Activated CD4-positive, alpha-beta T cell treated with anti-CD3 and anti-CD28 coated beads, Interleukin-2, amount 50 U/mL, for 16 hours (primary cell): ENCODE data around the gene SIGLEC8.
"Not testable (repeated sequence)": the region's sequence is repeated elsewhere in the genome, so short reads cannot be mapped to it uniquely, and the experiment has no call there.

ENCODE experiments used
- DNase-seq: peaks from one replicate; pipeline ENCODE4 v3.0.0-alpha.2; 2020

SIGLEC8 gene

DNA sequence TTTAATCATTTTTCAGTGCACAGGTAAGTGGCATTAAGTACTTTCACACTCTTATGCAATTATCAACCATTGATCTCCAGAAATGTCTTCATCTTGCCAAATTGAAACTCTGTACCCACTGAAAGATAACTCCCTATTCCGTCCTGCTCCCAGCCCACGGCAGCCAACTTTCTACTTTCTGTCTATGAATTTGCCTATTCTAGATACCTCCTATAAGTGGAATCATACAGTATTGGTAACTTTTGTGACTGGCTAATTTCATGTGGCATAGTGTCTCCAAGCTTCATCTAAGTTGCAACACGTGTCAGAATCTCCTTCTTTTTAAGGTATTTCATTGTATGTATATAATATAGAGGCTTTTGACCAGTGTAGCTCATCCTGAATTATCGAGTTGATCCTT, 14.4 kb upstream of the SIGLEC8 start:
- no peak for DNase-seq

DNA sequence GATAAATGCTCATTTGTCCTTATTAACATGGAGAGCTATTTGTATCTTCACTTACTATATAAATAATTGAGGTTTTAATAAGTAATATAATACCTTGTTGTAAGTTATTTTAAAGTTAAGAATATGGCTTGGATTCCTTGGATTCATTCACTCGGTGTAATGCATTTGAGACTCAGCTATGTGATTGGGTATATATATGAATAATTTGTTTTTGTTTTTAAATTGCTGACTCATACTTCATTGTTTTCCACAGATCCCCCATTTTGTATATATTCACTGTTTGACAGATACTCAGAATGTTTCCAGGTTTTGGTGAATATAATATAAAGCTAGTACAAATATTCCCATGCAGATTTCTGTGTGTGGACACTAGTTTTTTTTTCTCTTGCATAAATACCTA, 13.3 kb upstream of the SIGLEC8 start:
- DNase-seq = no peak

- DNase-seq = no peak
These were observed 12.7 kb upstream of the SIGLEC8 start for GRCh38 chr19:51470966-51471365.

DNA sequence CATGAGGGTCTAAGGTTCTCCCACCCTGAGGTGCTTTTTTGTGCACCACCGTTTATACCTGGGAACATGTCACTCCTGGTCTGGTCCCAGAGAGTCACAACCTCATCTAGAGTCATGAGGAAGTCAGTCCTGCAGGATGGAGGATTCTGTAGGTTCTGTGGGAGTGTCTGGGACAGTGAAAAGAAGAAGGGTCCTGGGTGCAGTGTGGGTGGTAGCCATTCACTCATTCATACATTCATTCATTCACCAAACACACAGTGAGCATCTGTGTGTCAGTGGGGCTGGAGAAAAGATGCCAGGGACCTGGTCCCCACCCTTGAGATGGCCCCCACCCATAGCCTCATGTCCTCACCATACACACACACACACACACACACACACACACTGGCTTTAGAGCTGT, 11.4 kb upstream of the SIGLEC8 start:
- no peak for DNase-seq

GRCh38 chr19:51469162-51469561, 10.9 kb upstream of the SIGLEC8 start:
- no peak for DNase-seq

GRCh38 chr19:51468545-51468920, 10.3 kb upstream of the SIGLEC8 start:
- DNase-seq = no peak

- no peak for DNase-seq
These were observed 9.8 kb upstream of the SIGLEC8 start for GRCh38 chr19:51467864-51468544.

GRCh38 chr19:51466723-51467122, 8.5 kb upstream of the SIGLEC8 start:
- no peak for DNase-seq

GRCh38 chr19:51463976-51464581, 5.8 kb upstream of the SIGLEC8 start:
- not testable (repeated sequence) for DNase-seq

DNA sequence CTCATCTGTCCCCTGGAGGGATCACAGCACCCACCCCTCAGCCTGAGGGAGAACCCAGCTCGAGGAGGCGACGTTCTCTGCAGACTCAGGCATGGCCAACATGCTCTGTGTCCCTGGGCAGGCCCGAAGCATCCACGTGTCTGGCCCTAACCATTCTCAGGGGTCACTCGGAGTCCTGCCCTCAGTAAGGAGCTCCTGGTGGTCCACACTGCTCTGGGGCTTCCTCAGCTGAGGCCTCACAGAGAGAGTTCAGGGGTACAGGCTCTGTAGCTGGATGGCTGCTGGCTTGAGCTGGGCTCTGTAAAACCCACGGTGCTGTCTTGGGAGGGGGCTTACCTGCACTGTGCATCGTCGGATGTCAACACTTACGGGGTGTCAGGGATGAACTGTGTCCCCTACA, 4.4 kb upstream of the SIGLEC8 start:
- DNase-seq = no peak

DNA sequence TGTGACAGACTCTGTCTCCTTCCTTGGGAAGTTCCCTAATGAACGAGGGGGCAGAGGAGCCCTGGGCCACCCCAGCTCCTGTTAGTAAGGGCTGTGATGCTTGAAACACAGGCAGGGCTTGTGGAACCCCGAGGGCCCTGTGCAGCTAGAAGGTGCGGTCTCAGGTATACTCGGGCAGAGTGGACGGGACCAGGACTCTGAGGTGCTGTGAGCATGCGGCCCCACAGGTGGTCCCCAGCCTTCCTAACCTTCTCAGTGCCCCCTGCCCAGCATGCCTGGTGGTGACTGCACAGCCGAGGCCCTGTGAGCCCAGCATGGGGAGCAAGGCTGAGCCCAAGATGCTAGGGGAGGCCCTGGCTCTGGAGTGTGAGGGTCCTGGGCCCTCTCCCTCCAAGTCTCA, 4.0 kb upstream of the SIGLEC8 start:
- no peak for DNase-seq

DNA sequence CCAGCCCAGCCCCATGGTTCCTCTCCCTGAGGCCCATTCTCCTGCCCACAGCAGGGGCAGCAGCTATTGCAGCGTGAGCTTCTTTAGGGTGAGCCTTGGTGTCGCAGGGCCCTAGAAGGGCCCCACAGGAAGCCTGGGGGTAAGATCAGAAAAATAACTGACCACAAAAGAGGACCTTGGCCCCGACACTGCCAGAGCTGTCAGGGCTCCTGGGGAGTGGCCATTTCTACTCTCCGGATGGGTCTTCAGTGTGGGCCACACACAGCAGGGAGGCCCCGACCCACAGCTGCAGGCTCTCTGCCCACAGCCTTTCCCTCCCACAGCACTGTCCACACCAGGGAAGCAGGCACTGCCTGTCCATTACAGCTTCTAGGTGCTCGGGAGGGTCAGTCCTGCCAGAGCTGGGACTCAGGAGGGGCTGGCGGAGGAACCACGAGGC, 3.5 kb upstream of the SIGLEC8 start:
- no peak for DNase-seq

DNA sequence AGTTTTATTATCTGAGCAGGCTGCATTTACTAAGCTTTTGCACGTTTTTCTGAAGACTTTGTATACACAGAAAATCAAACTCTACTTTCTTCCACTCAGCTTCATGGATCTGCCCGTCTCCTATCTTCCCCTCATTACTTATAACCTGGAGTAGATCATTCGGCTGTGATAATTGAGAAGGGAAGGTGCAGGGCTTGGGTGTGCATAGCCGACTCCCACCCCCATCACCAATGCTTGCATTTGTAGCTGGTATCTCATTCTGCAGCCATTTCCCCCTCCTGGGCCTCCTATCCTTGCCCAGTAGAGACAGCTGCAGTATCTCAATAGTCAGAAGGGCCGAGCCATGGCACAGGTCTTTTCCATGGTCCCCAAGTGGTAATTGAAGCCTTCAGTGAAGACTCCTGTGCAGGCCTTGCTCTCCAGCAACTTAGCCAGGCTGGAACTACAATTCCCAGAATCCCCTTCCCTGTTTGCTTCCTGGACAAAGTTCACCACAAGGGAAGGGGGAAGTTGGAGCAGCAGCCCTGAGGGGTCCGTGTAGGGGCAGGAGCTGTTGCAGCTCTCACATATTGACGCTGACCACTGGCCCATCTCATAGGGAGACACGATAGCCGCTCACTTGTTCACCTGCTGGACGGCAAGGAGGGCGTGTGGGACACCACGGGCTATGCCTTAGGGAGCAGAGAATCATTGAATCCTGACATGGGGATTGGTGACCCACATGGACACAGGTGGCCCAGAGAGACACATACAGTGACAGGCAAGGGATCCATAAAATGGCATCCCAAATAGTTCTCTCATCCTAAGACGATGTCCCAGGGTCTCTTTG, 2.1 kb upstream of the SIGLEC8 start:
- no peak for DNase-seq

DNA sequence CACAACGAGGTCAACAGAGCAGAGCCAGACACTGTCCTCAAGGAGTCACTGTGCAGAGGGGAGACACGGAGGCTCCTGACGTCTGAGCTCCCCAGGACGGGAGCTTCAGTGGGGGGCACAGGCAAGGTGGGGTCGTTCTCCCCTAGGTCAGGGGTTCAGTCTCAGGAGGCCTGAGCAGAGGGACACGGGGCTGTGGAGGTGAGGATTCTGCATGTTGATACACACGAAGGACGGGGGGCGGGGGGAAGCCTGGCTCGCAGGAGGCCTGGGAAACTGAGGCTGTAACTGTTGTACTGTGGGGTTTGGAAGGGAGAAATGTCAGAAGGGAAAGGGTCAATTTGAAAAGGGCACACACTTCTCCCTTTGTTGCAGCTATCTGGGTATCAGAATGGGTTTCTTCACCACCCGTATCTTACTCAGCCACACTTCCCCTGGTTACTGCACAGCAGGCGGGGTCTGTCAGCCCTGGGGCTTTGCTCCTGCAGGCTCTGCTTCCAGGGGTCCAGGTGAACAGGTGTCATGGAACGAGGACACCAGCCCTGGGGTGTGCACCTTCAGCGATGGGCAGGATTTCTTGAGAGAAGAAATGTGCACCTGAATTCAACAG, 748 bp upstream of the SIGLEC8 start:
- DNase-seq = no peak

GRCh38 chr19:51457351-51458013, 772 bp downstream of the SIGLEC8 start:
- no peak for DNase-seq

DNA sequence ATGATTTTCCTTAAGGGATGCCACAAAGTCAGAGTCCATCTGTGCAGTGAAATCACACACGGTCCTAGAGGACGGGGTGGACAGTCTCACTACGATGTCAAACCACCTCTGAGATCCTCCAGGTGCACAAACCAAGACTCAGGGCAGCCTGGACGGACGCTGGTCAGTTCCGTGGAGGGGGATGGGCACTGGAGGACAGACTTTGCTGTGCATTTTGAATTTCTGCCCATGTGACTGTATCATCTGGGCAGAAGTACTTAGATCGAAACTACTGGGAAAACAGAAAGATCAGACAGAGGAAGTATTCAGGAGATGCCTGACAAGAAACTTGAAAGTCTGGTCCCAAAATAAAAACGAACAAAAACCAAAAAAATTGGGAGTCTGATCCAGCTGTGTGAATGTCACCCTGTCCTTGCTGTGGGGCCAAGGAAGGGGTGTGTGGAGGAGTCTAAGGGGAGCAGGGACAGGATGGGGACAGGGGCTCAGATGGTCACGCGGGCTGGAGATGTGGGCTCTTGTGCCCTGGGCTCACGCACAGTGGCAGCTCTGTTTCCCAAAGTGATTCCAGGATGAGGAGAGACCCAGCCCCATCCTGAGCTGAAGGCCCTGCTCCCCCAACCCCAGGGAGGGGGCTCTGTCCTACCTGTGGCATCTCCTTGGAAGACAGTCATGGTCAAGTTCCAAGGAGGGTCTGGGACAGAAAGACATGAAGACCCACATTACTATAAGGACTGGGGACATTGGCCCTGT, 1.5 kb downstream of the SIGLEC8 start:
- no peak for DNase-seq

DNA sequence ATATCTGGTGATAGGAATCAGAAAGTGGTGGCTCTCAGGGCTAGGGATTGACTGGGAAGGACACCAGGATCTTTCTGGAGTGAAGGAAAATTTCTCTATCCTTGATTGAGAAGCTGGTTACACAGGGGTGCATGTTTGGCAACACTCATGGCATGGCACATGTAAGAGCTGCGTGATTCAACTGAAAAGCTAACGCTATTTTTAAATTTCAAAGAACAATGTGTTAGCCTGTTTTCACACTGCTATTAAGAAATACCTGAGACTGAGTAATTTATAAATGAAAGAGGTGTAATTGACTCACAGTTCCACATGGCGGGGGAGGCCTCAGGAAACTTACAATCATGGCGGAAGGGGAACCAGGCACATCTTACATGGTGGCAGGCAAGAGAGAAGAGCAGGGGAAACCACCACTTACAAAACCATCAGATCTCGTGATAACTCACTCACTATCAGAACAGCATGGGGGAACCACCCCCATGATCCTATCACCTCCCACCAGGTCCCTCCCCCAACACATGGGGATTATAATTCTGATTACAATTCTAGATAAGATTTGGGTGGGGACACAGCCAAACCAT, 7.4 kb downstream of the SIGLEC8 start:
- no peak for DNase-seq

DNA sequence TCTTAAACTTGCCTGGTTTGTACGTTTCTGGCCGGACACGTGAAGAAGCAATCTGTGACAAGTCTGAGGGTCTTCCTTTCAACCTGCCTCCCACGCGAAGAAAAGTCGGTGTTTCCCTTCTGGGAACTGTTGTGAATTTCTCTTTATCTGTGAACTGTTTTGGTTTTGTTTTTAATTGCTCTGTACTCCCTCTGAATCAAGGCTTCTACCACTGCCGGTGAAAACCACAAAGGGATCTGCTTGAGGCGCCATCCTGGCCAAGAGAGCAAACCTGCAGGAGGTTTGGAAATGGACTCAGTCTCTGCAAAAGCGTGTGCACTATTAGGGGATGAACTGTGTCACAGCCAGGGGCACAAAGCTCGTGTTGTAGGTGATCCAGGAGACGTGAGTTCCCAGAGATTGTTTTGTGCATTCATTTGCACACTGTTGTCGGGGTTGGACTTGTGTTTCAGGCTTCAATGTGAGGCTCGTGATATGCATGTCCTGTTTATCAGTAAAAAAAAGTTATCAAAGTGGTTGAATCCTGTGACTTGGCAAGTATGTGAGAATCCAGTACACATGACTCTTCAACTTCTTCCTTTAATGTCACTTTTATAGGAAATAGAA, 9.7 kb downstream of the SIGLEC8 start:
- peak; percentile 63 for DNase-seq

DNA sequence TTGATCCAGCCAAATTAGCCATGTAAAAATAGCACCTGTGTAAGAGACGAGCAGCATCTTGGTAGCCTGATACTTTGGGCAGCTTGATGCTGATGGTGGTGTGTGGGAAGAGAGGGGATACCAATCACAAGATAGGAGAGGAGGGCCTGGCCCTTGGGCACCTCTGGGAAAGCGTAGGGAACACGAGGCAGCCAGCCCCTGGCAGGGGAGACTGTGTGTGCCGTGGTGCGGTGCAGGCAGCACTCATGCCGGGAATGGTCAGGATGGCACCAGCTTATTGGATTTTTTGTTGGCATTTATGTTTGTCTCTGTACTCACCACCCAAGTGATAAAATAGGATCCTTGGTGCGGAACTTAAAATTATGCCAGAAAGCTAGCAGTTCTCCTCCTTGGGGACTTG, 10.2 kb downstream of the SIGLEC8 start:
- DNase-seq = no peak

DNA sequence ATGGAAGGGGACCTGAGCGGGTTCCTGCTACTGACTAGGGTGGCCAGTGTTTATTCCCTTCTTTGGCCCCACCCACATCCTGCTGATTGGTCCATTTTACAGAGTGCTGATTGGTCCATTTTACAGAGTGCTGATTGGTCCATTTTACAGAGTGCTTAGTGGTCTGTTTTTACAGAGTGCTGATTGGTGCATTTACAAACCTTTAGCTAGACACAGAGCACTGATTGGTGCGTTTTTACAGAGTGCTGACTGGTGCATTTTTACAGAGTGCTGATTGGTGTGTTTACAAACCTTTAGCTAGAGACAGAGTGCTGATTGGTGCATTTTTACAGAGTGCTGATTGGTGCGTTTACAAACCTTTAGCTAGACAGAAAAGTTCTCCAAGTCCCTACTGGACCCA, 10.7 kb downstream of the SIGLEC8 start:
- not testable (repeated sequence) for DNase-seq
